Thyroid gland (tissue), 4 donors: ENCODE measurements around the gene DHX32.

Experiments
- POLR2A ChIP-seq, 2 donors: fragments of 450-650 bp; IDR thresholded peaks; one replicate each; pipeline ENCODE4 v1.6.1; 2017; ENCODE audit warnings: antibody characterized with exemption in 2 of 2, mild to moderate bottlenecking in 2 of 2, moderate library complexity in 1 of 2
- TF ChIP-seq, protein P1 (sequence below), 6 experiments: fragments of 200-600 bp in 3 of 6; fragments of 450-650 bp in 3 of 6; sonication (generic) in 3 of 6; IDR thresholded peaks; one replicate each; pipeline ENCODE4 v1.5.1; 2016 to 2019; ENCODE audit warnings: antibody characterized with exemption in 6 of 6, mild to moderate bottlenecking in 2 of 6, inconsistent platforms in 1 of 6, moderate library complexity in 1 of 6

DNA sequence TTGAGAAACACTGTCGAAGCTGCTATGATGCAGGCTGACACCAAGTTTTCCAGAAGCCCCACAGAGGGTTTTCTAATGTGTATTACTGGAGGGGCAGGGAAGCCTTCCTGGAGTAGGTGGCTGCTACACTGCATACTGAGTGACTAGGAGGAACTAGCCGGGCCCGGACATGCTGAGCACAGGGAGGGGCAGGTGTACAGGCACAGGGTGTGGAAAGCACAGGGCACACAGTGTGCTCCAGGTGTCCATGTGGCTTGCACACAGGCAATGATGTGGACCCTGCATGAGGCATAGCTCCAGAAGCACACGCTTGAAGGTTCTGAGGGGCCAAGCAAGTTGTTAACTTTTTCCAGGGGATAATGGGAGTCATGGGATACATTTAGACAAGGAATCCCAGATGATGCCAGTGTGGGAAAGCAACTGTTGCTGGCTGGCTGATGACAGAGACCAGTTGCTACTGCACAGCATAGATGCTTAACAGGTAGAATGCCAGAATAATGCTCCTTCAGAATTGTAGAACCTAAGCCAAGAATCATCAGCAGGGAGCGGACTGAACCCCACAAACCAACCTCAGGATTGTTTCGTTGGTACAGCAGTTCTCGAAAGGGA is 14.6 kb downstream of the DHX32 start:
- TF ChIP-seq, protein P1, sequence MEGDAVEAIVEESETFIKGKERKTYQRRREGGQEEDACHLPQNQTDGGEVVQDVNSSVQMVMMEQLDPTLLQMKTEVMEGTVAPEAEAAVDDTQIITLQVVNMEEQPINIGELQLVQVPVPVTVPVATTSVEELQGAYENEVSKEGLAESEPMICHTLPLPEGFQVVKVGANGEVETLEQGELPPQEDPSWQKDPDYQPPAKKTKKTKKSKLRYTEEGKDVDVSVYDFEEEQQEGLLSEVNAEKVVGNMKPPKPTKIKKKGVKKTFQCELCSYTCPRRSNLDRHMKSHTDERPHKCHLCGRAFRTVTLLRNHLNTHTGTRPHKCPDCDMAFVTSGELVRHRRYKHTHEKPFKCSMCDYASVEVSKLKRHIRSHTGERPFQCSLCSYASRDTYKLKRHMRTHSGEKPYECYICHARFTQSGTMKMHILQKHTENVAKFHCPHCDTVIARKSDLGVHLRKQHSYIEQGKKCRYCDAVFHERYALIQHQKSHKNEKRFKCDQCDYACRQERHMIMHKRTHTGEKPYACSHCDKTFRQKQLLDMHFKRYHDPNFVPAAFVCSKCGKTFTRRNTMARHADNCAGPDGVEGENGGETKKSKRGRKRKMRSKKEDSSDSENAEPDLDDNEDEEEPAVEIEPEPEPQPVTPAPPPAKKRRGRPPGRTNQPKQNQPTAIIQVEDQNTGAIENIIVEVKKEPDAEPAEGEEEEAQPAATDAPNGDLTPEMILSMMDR (IDR thresholded peaks at IDR 0.05): no peak
- no peak for TF ChIP-seq POLR2A (IDR thresholded peaks at IDR 0.05)
